Liver (tissue), 9 donors: ENCODE results near the gene DPY19L3. TPM values are rescaled to one million over a fixed set of nuclear protein-coding genes. Genes with fewer than 3 reads are reported as not detected.

Source experiments
- DNase-seq: peaks from one replicate; pipeline ENCODE4 v3.0.0-alpha.2; 2017; ENCODE audit warnings: low spot score
- H3K27ac ChIP-seq, 2 donors: one replicate each; pipeline ENCODE4 v1.7.0; 2013; ENCODE audit warnings: inconsistent platforms in 2 of 2, low read length in 2 of 2, control low read depth in 1 of 2, low read depth in 1 of 2, mild to moderate bottlenecking in 1 of 2
- H3K27me3 ChIP-seq, 4 donors: one replicate each; pipeline versions ENCODE4 v1.6.1 to v1.7.0; 2013; ENCODE audit warnings: low read length in 3 of 4, inconsistent platforms in 1 of 4, mild to moderate bottlenecking in 1 of 4, moderate library complexity in 1 of 4; ENCODE audit not compliant: control insufficient read depth in 4 of 4, insufficient read depth in 4 of 4
- H3K36me3 ChIP-seq, 4 donors: one replicate each; pipeline versions ENCODE4 v1.6.1 to v1.7.0; 2013; ENCODE audit warnings: low read length in 3 of 4, mild to moderate bottlenecking in 3 of 4, low read depth in 1 of 4, moderate library complexity in 1 of 4; ENCODE audit not compliant: control insufficient read depth in 4 of 4, insufficient read depth in 3 of 4
- H3K4me1 ChIP-seq, 4 donors: one replicate each; pipeline versions ENCODE4 v1.6.1 to v1.7.0; 2013; ENCODE audit warnings: low read length in 3 of 4, mild to moderate bottlenecking in 3 of 4, moderate library complexity in 1 of 4; ENCODE audit not compliant: control insufficient read depth in 4 of 4, insufficient read depth in 4 of 4
- H3K4me3 ChIP-seq, 3 donors: one replicate each; pipeline versions ENCODE4 v1.6.1 to v1.7.0; 2013; ENCODE audit warnings: low read length in 3 of 3, control low read depth in 1 of 3, low read depth in 1 of 3, mild to moderate bottlenecking in 1 of 3
- H3K9ac ChIP-seq, 2 donors: one replicate each; pipeline ENCODE4 v1.7.0; 2013; ENCODE audit warnings: low read length in 2 of 2, mild to moderate bottlenecking in 2 of 2, moderate library complexity in 2 of 2, control low read depth in 1 of 2, low read depth in 1 of 2
- H3K9me3 ChIP-seq, 4 donors: one replicate each; pipeline versions ENCODE4 v1.6.1 to v1.7.0; 2013; ENCODE audit warnings: low read length in 3 of 4; ENCODE audit not compliant: control insufficient read depth in 4 of 4
- EGR1 ChIP-seq, 2 donors: IDR thresholded peaks; 2 replicates each; pipeline ENCODE4 v1.6.1; 2016 to 2018; ENCODE audit warnings: antibody characterized with exemption in 2 of 2, low read depth in 2 of 2
- FOXA1 ChIP-seq: IDR thresholded peaks from 2 replicates; pipeline ENCODE4 v1.6.1; 2016; ENCODE audit warnings: antibody characterized with exemption
- FOXA2 ChIP-seq: IDR thresholded peaks from 2 replicates; pipeline ENCODE4 v1.6.1; 2016; ENCODE audit warnings: antibody characterized with exemption
- GABPA ChIP-seq, 2 donors: IDR thresholded peaks in 1 of 2; conservative IDR thresholded peaks in 1 of 2; 2 replicates each; pipeline ENCODE4 v1.6.1; 2016; ENCODE audit warnings: antibody characterized with exemption in 2 of 2, mild to moderate bottlenecking in 1 of 2, moderate library complexity in 1 of 2
- HNF4A ChIP-seq, 2 donors: conservative IDR thresholded peaks; 2 replicates each; pipeline ENCODE4 v1.6.1; 2016; ENCODE audit warnings: antibody characterized with exemption in 2 of 2, mild to moderate bottlenecking in 2 of 2
- HNF4G ChIP-seq: IDR thresholded peaks from 2 replicates; pipeline ENCODE4 v1.6.1; 2016; ENCODE audit warnings: antibody characterized with exemption
- JUND ChIP-seq, 2 donors: IDR thresholded peaks; 2 replicates each; pipeline ENCODE4 v1.6.1; 2016; ENCODE audit warnings: antibody characterized with exemption in 2 of 2
- NR2F2 ChIP-seq: IDR thresholded peaks from 2 replicates; pipeline ENCODE4 v1.6.1; 2016; ENCODE audit warnings: antibody characterized with exemption
- RAD21 ChIP-seq, 2 donors: IDR thresholded peaks; 2 replicates each; pipeline ENCODE4 v1.6.1; 2016; ENCODE audit warnings: antibody characterized with exemption in 2 of 2, mild to moderate bottlenecking in 2 of 2
- RXRA ChIP-seq, 2 donors: IDR thresholded peaks; 2 replicates each; pipeline ENCODE4 v1.6.1; 2017 to 2018; ENCODE audit warnings: antibody characterized with exemption in 2 of 2, mild to moderate bottlenecking in 1 of 2
- SP1 ChIP-seq: IDR thresholded peaks from 2 replicates; pipeline ENCODE4 v1.6.1; 2018; ENCODE audit warnings: antibody characterized with exemption, mild to moderate bottlenecking
- TAF1 ChIP-seq: conservative IDR thresholded peaks from 2 replicates; pipeline ENCODE4 v1.6.1; 2016; ENCODE audit warnings: antibody characterized with exemption, mild to moderate bottlenecking
- YY1 ChIP-seq: IDR thresholded peaks from 2 replicates; pipeline ENCODE4 v1.6.1; 2016; ENCODE audit warnings: antibody characterized with exemption, mild to moderate bottlenecking
- WGBS: extraction: QIAGEN DNeasy Blood & Tissue Kit; methylation state at CpG from one replicate; pipeline ENCODE4 v1.1.7; 2013; 5-methylcytosine and 5-hydroxymethylcytosine counted together
- polyA plus RNA-seq, 2 donors: library from polyadenylated mRNA; stranded (reverse) in 1 of 2; unstranded in 1 of 2; fragments of 200-250 nt in 1 of 2; fragments of >200 nt in 1 of 2; fragmentation: Nextera tagmentation in 1 of 2; extraction: Ambion mirVana in 1 of 2; gene quantifications; one replicate each; pipeline versions ENCODE4 v1.2.1 to v1.2.3, GENCODE V29; 2013 to 2015
- total RNA-seq, 2 donors: library from RNA; depleted of rRNA; stranded (reverse); fragments of >200 nt; gene quantifications; one replicate each; pipeline ENCODE4 v1.2.3, GENCODE V29; 2014
- TF ChIP-seq, protein P1 (sequence below): IDR thresholded peaks from 2 replicates; pipeline ENCODE4 v1.6.1; 2016; ENCODE audit warnings: antibody characterized with exemption
- TF ChIP-seq, protein P2 (sequence below): IDR thresholded peaks from 2 replicates; pipeline ENCODE4 v1.6.1; 2016; ENCODE audit warnings: antibody characterized with exemption
- TF ChIP-seq, protein P3 (sequence below): IDR thresholded peaks from 2 replicates; pipeline ENCODE4 v1.6.1; 2016; ENCODE audit warnings: antibody characterized with exemption, mild to moderate bottlenecking
- TF ChIP-seq, protein P4 (sequence below): IDR thresholded peaks from 2 replicates; pipeline ENCODE4 v1.6.1; 2016; ENCODE audit warnings: antibody characterized with exemption
- TF ChIP-seq, protein P5 (sequence below): fragments of 150-350 bp; IDR thresholded peaks from 2 replicates; pipeline ENCODE4 v1.5.1; 2017; ENCODE audit warnings: improper control_type of control experiment, low read depth, low read length; ENCODE audit not compliant: missing input control
- donor health status: healthy.
- donor health status: healthy.
- donor health status: healthy.
- donor health status: healthy.
- donor health status: healthy.

The DPY19L3 gene
- total and polyA plus RNA-seq, 4 donors, result 2.7 to 13.0 (median 7.4) TPM

DNA sequence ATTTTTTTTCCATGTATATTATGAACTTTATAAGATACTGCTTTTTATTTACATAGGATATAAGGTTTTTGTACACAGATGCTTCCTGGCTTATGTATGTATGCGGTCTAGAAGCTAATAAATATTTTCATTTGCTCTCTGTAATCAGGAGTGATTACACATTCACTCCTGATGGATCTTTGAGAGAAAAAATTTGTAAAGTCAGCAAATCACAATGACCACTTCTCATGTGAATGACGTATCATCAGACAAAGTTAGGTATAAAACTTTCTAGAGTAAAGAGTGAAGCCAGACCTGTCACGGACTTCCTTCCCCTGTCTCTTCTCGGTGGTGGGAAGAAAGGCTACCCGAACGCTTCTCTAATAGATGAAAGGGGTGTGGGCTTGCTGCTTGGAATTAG, 31.1 kb downstream of the DPY19L3 start:
- Histone ChIP-seq H3K4me1 (no peaks in the 10 kb centered on the region), H3K27ac (no peak overlapping the region), H3K27me3 (no peaks in the 10 kb centered on the region), H3K36me3 (peaks cover 0 to 7% (median 1%) of the 10 kb centered on the region in 4 donors), H3K4me3 (no peak overlapping the region), H3K9me3 (no peaks in the 10 kb centered on the region), H3K9ac (no peak overlapping the region)
- WGBS, result 96% methylated on average over 6 of the region's 6 CpGs
- TF ChIP-seq EGR1 (IDR thresholded peaks at IDR 0.05; ENCODE audit: low read depth in 2 of 2) (no peak), GABPA (IDR thresholded peaks at IDR 0.05 in 1 of 2, conservative IDR thresholded peaks at IDR 0.05 in 1 of 2) (no peak), RXRA (IDR thresholded peaks at IDR 0.05) (no peak), TAF1 (no peak), FOXA2 (no peak), JUND (IDR thresholded peaks at IDR 0.05) (no peak), NR2F2 (no peak), FOXA1 (no peak)
- TF ChIP-seq, protein P1, sequence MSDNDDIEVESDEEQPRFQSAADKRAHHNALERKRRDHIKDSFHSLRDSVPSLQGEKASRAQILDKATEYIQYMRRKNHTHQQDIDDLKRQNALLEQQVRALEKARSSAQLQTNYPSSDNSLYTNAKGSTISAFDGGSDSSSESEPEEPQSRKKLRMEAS, result no peak
- no peak for DNase-seq

DNA sequence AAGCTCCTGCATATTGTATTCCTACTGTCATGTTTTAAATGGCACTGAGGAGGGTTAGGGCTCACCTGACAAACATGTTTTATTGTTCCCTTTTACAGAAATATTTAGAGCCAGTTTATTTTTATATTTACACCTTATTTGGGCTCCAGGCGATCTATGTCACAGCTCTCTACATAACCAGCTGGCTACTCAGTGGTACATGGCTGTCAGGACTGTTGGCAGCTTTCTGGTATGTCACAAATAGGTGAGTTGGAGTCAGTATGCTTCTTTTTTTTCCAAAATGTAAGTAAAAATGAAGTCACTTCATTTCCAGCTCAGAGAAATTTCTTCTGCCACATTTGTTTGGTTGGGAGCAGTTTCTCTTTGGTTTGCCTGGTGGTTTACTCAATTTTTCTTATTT, 31.5 kb downstream of the DPY19L3 start:
- Histone ChIP-seq H3K4me1 (no peaks in the 10 kb centered on the region), H3K9ac (no peak overlapping the region), H3K4me3 (no peak overlapping the region), H3K27me3 (no peaks in the 10 kb centered on the region), H3K27ac (no peak overlapping the region), H3K9me3 (no peaks in the 10 kb centered on the region), H3K36me3 (peaks cover 0 to 7% (median 1%) of the 10 kb centered on the region in 4 donors)
- no peak for DNase-seq
- 98% methylated on average over 1 of the region's 1 CpG for WGBS
- no peak for TF ChIP-seq YY1
- no peak for TF ChIP-seq TAF1
- TF ChIP-seq, protein P2, sequence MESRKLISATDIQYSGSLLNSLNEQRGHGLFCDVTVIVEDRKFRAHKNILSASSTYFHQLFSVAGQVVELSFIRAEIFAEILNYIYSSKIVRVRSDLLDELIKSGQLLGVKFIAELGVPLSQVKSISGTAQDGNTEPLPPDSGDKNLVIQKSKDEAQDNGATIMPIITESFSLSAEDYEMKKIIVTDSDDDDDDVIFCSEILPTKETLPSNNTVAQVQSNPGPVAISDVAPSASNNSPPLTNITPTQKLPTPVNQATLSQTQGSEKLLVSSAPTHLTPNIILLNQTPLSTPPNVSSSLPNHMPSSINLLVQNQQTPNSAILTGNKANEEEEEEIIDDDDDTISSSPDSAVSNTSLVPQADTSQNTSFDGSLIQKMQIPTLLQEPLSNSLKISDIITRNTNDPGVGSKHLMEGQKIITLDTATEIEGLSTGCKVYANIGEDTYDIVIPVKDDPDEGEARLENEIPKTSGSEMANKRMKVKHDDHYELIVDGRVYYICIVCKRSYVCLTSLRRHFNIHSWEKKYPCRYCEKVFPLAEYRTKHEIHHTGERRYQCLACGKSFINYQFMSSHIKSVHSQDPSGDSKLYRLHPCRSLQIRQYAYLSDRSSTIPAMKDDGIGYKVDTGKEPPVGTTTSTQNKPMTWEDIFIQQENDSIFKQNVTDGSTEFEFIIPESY, result no peak
- no peak for TF ChIP-seq HNF4G
- TF ChIP-seq, protein P3, sequence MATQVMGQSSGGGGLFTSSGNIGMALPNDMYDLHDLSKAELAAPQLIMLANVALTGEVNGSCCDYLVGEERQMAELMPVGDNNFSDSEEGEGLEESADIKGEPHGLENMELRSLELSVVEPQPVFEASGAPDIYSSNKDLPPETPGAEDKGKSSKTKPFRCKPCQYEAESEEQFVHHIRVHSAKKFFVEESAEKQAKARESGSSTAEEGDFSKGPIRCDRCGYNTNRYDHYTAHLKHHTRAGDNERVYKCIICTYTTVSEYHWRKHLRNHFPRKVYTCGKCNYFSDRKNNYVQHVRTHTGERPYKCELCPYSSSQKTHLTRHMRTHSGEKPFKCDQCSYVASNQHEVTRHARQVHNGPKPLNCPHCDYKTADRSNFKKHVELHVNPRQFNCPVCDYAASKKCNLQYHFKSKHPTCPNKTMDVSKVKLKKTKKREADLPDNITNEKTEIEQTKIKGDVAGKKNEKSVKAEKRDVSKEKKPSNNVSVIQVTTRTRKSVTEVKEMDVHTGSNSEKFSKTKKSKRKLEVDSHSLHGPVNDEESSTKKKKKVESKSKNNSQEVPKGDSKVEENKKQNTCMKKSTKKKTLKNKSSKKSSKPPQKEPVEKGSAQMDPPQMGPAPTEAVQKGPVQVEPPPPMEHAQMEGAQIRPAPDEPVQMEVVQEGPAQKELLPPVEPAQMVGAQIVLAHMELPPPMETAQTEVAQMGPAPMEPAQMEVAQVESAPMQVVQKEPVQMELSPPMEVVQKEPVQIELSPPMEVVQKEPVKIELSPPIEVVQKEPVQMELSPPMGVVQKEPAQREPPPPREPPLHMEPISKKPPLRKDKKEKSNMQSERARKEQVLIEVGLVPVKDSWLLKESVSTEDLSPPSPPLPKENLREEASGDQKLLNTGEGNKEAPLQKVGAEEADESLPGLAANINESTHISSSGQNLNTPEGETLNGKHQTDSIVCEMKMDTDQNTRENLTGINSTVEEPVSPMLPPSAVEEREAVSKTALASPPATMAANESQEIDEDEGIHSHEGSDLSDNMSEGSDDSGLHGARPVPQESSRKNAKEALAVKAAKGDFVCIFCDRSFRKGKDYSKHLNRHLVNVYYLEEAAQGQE, result no peak
- TF ChIP-seq, protein P4, sequence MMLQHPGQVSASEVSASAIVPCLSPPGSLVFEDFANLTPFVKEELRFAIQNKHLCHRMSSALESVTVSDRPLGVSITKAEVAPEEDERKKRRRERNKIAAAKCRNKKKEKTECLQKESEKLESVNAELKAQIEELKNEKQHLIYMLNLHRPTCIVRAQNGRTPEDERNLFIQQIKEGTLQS, result no peak
- no peak for TF ChIP-seq FOXA2
- no peak for TF ChIP-seq JUND (IDR thresholded peaks at IDR 0.05)
- no peak for TF ChIP-seq RXRA (IDR thresholded peaks at IDR 0.05)
- no peak for TF ChIP-seq FOXA1
- TF ChIP-seq SP1, result no peak
- no peak for TF ChIP-seq NR2F2
- no peak for TF ChIP-seq RAD21 (IDR thresholded peaks at IDR 0.05)
- no peak for TF ChIP-seq HNF4A (conservative IDR thresholded peaks at IDR 0.05)
- TF ChIP-seq EGR1 (IDR thresholded peaks at IDR 0.05; ENCODE audit: low read depth in 2 of 2), result no peak
- TF ChIP-seq, protein P5, sequence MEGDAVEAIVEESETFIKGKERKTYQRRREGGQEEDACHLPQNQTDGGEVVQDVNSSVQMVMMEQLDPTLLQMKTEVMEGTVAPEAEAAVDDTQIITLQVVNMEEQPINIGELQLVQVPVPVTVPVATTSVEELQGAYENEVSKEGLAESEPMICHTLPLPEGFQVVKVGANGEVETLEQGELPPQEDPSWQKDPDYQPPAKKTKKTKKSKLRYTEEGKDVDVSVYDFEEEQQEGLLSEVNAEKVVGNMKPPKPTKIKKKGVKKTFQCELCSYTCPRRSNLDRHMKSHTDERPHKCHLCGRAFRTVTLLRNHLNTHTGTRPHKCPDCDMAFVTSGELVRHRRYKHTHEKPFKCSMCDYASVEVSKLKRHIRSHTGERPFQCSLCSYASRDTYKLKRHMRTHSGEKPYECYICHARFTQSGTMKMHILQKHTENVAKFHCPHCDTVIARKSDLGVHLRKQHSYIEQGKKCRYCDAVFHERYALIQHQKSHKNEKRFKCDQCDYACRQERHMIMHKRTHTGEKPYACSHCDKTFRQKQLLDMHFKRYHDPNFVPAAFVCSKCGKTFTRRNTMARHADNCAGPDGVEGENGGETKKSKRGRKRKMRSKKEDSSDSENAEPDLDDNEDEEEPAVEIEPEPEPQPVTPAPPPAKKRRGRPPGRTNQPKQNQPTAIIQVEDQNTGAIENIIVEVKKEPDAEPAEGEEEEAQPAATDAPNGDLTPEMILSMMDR, result no peak
- TF ChIP-seq, protein P1, result no peak
- TF ChIP-seq GABPA (IDR thresholded peaks at IDR 0.05 in 1 of 2, conservative IDR thresholded peaks at IDR 0.05 in 1 of 2), result no peak
